Measurements from ENCODE around the gene RLN3.
"Not testable (repeated sequence)": the region's sequence is repeated elsewhere in the genome, so short reads cannot be mapped to it uniquely, and the experiment has no call there.

Gene RLN3

GRCh38 chr19:13995878-13996765 is 31.8 kb upstream of the RLN3 start:
- DNase-seq = no peak

GRCh38 chr19:13996928-13997630 is 30.9 kb upstream of the RLN3 start:
- DNase-seq = no peak

- no peak for DNase-seq
Observed at GRCh38 chr19:13997631-13997962, 30.4 kb upstream of the RLN3 start.

GRCh38 chr19:13998426-13998825 is 29.5 kb upstream of the RLN3 start:
- no peak for DNase-seq

- DNase-seq = no peak
Observed at GRCh38 chr19:13999085-13999484, 28.9 kb upstream of the RLN3 start.

GRCh38 chr19:14000691-14001375 is 27.1 kb upstream of the RLN3 start:
- DNase-seq = no peak

GRCh38 chr19:14002571-14003250 is 25.2 kb upstream of the RLN3 start:
- no peak for DNase-seq

GRCh38 chr19:14003251-14004055 is 24.5 kb upstream of the RLN3 start:
- DNase-seq = no peak

- DNase-seq = no peak
Observed at GRCh38 chr19:14004619-14005348, 23.2 kb upstream of the RLN3 start.

- DNase-seq = peak; percentile 88 to 90
Observed at GRCh38 chr19:14005349-14006084, 22.4 kb upstream of the RLN3 start.

GRCh38 chr19:14006085-14006765 is 21.7 kb upstream of the RLN3 start, which contains the start of gene RFX1:
TSS of gene RFX1 (minus strand) at chr19:14006320. CDS start at chr19:13993843, 12,477 bp downstream.
- DNase-seq = peak; percentile 100

- no peak for DNase-seq
Observed at GRCh38 chr19:14006766-14007562, 21.0 kb upstream of the RLN3 start.

- no peak for DNase-seq
Observed at GRCh38 chr19:14012378-14012915, 15.5 kb upstream of the RLN3 start.

- DNase-seq = no peak
Observed at GRCh38 chr19:14015524-14016035, 12.4 kb upstream of the RLN3 start.

GRCh38 chr19:14019100-14019499 is 8.8 kb upstream of the RLN3 start:
- DNase-seq = no peak

GRCh38 chr19:14019739-14020138 is 8.2 kb upstream of the RLN3 start:
- DNase-seq = not testable (repeated sequence)

GRCh38 chr19:14021474-14021873 is 6.5 kb upstream of the RLN3 start:
- DNase-seq = no peak

GRCh38 chr19:14022469-14022868 is 5.5 kb upstream of the RLN3 start:
- DNase-seq = no peak

Measured in activated CD4-positive, alpha-beta T cell treated with anti-CD3 and anti-CD28 coated beads, Interleukin-2, amount 50 U/mL, for 4 hours (primary cell).